SKM-1 treated with dmso at 0.1 percent for 144 hours (cell line): Measurements from ENCODE around the gene PUS1.
"Not testable (repeated sequence)": the region's sequence is repeated elsewhere in the genome, so short reads cannot be mapped to it uniquely, and the experiment has no call there.

Source experiments
- DNase-seq: peaks from one replicate; lab custom pipeline; 2025; ENCODE audit not compliant: unreplicated experiment; lab: John Stamatoyannopoulos, UW

The PUS1 gene

DNA sequence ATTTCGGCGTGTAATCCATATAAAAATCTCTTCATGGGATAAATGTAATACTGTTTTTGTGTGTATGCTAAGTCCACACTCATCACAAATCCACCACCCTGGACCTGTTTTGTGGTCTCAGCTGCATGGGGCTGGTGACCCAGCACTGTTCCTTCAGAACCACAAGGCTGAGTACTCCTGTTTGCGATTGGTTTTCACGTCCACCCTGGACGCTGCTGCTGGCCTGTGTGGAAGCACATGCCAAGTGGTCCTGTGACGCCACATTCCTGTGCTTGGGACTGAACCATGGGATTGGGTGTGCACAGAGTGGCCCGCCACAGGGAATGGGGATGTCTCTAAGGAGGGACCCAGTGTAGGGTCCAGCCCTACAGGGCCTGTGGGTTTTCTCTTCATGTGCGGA lies 4.3 kb downstream of the PUS1 start:
- no peak for DNase-seq

DNA sequence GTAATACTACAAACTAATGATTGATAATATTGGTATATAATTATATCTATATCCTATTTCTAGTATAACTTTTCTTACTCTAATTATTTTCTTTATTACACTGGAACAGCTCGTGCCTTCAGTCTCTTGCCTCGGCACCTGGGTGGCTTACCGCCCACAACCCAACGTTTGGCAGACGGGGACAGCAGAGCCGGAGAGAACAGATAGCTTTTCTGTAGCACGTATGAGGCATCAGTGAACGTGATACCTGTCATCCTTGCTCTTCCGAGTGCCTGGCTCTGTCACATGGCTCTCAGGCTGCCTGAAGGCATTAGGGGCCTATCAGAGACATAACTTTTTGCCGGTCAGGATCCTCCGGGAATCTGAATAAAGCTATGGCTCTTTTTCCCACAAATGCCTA lies 5.5 kb downstream of the PUS1 start:
- DNase-seq = no peak

DNA sequence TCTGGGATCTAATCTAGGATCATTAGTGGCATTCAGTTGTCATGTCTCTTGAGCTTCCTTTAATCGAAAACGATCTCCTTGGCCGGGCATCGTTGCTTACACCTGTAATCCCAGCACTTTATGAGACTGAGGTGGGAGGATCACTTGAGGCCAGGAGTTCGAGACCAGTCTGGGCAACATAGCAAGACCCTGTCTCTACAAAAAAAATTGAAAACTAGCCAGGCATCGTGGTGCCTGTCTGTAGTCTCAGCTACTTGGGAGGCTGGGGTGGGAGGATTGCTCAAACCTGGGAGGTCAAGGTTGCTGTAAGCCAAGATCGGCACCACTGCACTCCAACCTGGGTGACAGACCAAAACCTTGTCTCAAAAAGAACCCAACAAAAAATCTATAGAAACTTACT lies 9.0 kb downstream of the PUS1 start:
- DNase-seq = no peak

DNA sequence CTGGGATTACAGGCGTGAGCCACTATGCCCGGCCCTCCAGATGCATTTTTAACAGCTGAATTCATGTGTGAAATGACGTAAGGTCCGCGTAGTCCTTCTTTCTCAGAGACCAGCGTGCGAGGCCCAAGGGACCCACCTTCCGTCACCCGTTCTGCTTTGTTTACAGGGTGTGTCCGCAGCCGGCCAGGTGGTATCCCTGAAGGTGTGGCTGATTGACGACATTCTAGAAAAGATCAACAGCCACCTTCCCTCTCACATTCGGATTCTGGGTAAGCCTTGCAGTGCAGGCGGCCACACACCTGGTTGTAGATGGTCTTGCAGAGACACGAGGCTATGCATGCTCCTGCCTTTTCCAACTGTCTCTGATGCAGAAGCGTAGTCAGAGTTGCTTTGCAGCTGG lies 9.9 kb downstream of the PUS1 start:
- DNase-seq = no peak

DNA sequence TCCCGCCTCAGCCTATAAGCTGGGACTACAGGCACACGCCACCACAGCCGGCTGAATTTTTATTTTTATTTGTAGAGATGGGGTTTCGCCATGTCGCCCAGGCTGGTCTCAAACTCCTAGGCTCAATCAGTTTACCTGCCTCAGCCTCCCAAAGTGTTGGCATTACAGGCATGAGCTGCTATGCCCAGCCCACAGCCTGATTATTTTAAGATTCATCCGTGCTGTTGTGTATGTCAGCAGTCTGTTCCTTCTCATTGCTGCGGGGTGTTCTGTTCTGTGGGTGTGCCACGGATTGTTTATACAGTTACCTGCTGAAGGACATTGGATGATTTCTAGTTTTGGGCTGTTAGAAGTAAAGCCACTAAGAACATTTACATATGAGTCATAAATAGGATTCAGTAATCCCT lies 11.1 kb downstream of the PUS1 start:
- no peak for DNase-seq

GRCh38 chr12:131941116-131941986 lies 12.3 kb downstream of the PUS1 start:
- no peak for DNase-seq

GRCh38 chr12:131941987-131942341 lies 12.9 kb downstream of the PUS1 start:
- DNase-seq = no peak

- DNase-seq = no peak
These were observed 13.6 kb downstream of the PUS1 start for GRCh38 chr12:131942671-131943070.

- DNase-seq = no peak
These were observed 14.3 kb downstream of the PUS1 start for GRCh38 chr12:131943389-131943788.

GRCh38 chr12:131943876-131944275 lies 14.8 kb downstream of the PUS1 start:
- no peak for DNase-seq

- no peak for DNase-seq
These were observed 15.7 kb downstream of the PUS1 start for GRCh38 chr12:131944601-131945251.

DNA sequence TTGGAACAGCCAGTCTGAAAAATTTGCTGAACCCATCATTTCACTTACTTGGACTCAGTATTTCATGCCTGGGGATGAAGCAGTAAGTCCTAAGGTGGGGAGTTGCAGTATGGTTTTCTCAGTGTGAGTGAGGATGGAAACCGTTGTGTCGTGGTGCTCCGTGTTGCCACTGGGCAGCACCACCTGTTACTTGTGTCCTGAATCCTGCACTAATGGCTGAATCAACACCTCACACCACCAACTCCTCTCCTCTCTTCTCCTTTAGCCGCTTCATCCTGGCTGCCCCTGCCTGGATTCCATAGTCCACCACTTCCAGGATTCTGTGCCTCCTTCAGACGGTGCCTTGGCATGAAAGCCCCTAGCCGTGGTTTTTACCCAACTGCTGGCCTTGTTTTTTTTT lies 17.7 kb downstream of the PUS1 start:
- no peak for DNase-seq

- no peak for DNase-seq
These were observed 18.5 kb downstream of the PUS1 start for GRCh38 chr12:131947482-131948027.

DNA sequence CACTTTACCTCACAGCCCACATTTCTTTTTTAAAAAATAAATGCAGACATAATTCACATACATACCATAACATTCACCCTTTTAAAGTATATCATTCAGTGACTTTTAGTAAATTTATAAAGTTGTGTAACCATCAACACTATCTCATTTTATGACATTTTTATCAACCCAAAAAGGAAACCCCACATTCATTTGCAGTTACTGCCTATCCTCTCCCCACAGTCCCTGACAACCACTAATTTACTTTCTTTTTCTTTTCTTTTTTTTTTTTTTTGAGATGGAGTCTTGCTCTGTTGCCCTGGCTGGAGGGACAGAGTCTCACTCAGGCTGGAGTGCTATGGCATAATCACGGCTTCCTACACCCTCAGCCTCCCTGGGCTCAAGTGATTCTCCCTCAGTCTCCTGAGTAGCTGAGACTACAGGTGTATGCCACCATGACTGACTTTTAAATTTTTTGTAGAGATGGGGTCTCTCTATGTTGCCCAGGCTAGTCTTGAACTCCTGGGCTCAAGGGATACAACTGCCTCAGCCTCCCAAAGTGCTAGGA lies 19.2 kb downstream of the PUS1 start:
- no peak for DNase-seq

DNA sequence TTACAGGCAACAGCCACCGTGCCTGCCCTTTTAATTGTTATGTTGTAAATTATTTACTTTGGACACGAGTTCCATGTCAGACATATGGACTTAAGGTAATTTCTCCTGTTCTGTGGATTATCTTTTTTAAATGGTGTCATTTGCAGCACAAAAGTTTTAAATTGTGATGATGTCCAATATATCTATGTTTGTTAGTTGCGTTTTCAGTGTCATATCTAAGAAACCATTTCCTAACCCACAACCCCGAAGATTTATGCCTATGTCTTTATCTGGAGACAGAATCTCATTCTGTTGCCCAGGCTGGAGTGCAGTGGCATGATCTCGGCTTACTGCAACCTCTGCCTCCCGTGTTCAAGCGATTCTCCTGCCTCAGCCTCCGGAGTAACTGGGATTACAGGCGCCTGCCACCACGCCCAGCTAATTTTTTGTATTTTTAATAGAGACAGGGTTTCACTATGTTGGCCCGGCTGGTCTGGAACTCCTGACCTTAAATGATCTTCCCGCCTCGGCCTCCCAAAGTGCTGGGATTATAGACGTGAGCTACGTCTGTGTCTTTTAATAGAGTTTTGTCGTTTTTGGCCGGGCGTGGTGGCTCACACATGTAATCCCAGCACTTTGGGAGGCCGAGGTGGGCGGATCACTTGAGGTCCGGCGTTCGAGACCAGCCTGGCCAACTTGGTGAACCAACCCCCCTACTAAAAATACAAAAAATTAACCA lies 19.8 kb downstream of the PUS1 start:
- not testable (repeated sequence) for DNase-seq

GRCh38 chr12:131949431-131950181 lies 20.5 kb downstream of the PUS1 start, which contains the start of gene EP400:
Gene EP400 (plus strand): TSS chr12:131949942. CDS start chr12:131960620, 10,678 bp downstream.
- peak; percentile 66 for DNase-seq

GRCh38 chr12:131950182-131950913 lies 21.3 kb downstream of the PUS1 start:
- no peak for DNase-seq

- not testable (repeated sequence) for DNase-seq
These were observed 24.7 kb downstream of the PUS1 start for GRCh38 chr12:131953810-131954209.

- DNase-seq = not testable (repeated sequence)
These were observed 25.4 kb downstream of the PUS1 start for GRCh38 chr12:131954460-131954859.

GRCh38 chr12:131959116-131959515 lies 30.0 kb downstream of the PUS1 start:
- no peak for DNase-seq
